Neuron (in vitro differentiated cells): ENCODE results near the gene EML4.
"Not testable (repeated sequence)": the region's sequence is repeated elsewhere in the genome, so short reads cannot be mapped to it uniquely, and the experiment has no call there.

Experiments
- H2AFZ ChIP-seq: one replicate; pipeline ENCODE4 v1.6.1; 2013; ENCODE audit warnings: low read depth, mild to moderate bottlenecking, inconsistent platforms, low read length, moderate library complexity
- H3K27me3 ChIP-seq: one replicate; pipeline ENCODE4 v1.6.1; 2013; ENCODE audit warnings: low read length; ENCODE audit not compliant: insufficient read depth
- H3K36me3 ChIP-seq: one replicate; pipeline ENCODE4 v1.6.1; 2013; ENCODE audit warnings: low read length; ENCODE audit not compliant: insufficient read depth
- H3K4me1 ChIP-seq: one replicate; pipeline ENCODE4 v1.6.1; 2013; ENCODE audit warnings: low read length; ENCODE audit not compliant: insufficient read depth
- H3K4me3 ChIP-seq: 2 replicates; pipeline ENCODE4 v1.5.1; 2013; ENCODE audit warnings: mild to moderate bottlenecking, low read length, moderate library complexity
- H3K9me3 ChIP-seq: one replicate; pipeline ENCODE4 v1.6.1; 2013; ENCODE audit warnings: low read length

Gene EML4

GRCh38 chr2:42132966-42133641, 36.0 kb upstream of the EML4 start:
- Histone ChIP-seq H3K4me3 (peak overlapping the region; percentile 42), H3K27me3 (peaks cover 3% of the 10 kb centered on the region), H3K36me3 (no peaks in the 10 kb centered on the region), H3K4me1 (peaks cover 7% of the 10 kb centered on the region), H2AFZ (peak overlapping the region; percentile 34), H3K9me3 (no peaks in the 10 kb centered on the region)

GRCh38 chr2:42133771-42134195, 35.4 kb upstream of the EML4 start:
- no peak overlapping the region for H3K4me3 ChIP-seq
- H3K4me1 ChIP-seq: peaks cover 7% of the 10 kb centered on the region
- H3K36me3 ChIP-seq: no peaks in the 10 kb centered on the region
- H3K9me3 ChIP-seq: no peaks in the 10 kb centered on the region
- H3K27me3 ChIP-seq: peaks cover 3% of the 10 kb centered on the region
- H2AFZ ChIP-seq: no peak overlapping the region

GRCh38 chr2:42134401-42134932, 34.7 kb upstream of the EML4 start:
- H3K36me3 ChIP-seq, H3K27me3 ChIP-seq, H3K4me3 ChIP-seq, H2AFZ ChIP-seq, H3K4me1 ChIP-seq, H3K9me3 ChIP-seq: not testable (repeated sequence)

- no peaks in the 10 kb centered on the region for H3K9me3 ChIP-seq
- peaks cover 3% of the 10 kb centered on the region for H3K27me3 ChIP-seq
- H3K4me1 ChIP-seq: peaks cover 7% of the 10 kb centered on the region
- no peak overlapping the region for H3K4me3 ChIP-seq
- no peaks in the 10 kb centered on the region for H3K36me3 ChIP-seq
- no peak overlapping the region for H2AFZ ChIP-seq
Observed at GRCh38 chr2:42135381-42136312, 33.5 kb upstream of the EML4 start.

- H3K4me1 ChIP-seq: peaks cover 16% of the 10 kb centered on the region
- no peaks in the 10 kb centered on the region for H3K36me3 ChIP-seq
- H3K27me3 ChIP-seq: peaks cover 3% of the 10 kb centered on the region
- H3K9me3 ChIP-seq: no peaks in the 10 kb centered on the region
- H3K4me3 ChIP-seq: no peak overlapping the region
- no peak overlapping the region for H2AFZ ChIP-seq
Observed at GRCh38 chr2:42136782-42137124, 32.4 kb upstream of the EML4 start.

GRCh38 chr2:42137125-42137841, 31.9 kb upstream of the EML4 start:
- H3K36me3 ChIP-seq: no peaks in the 10 kb centered on the region
- no peak overlapping the region for H2AFZ ChIP-seq
- H3K4me3 ChIP-seq: no peak overlapping the region
- peaks cover 21% of the 10 kb centered on the region for H3K4me1 ChIP-seq
- no peaks in the 10 kb centered on the region for H3K9me3 ChIP-seq
- peaks cover 3% of the 10 kb centered on the region for H3K27me3 ChIP-seq

GRCh38 chr2:42138163-42139015, 30.8 kb upstream of the EML4 start:
- Histone ChIP-seq H3K36me3 (no peaks in the 10 kb centered on the region), H3K27me3 (peaks cover 3% of the 10 kb centered on the region), H3K9me3 (no peaks in the 10 kb centered on the region), H3K4me1 (peaks cover 14% of the 10 kb centered on the region), H3K4me3 (no peak overlapping the region), H2AFZ (no peak overlapping the region)

- Histone ChIP-seq H3K4me1 (peaks cover 14% of the 10 kb centered on the region), H3K9me3 (no peaks in the 10 kb centered on the region), H3K4me3 (no peak overlapping the region), H3K36me3 (no peaks in the 10 kb centered on the region), H2AFZ (no peak overlapping the region), H3K27me3 (peaks cover 3% of the 10 kb centered on the region)
Observed at GRCh38 chr2:42139101-42139500, 30.1 kb upstream of the EML4 start.

GRCh38 chr2:42140496-42140895, 28.7 kb upstream of the EML4 start:
- no peak overlapping the region for H3K4me3 ChIP-seq
- no peak overlapping the region for H2AFZ ChIP-seq
- H3K4me1 ChIP-seq: peaks cover 14% of the 10 kb centered on the region
- H3K9me3 ChIP-seq: no peaks in the 10 kb centered on the region
- peaks cover 3% of the 10 kb centered on the region for H3K27me3 ChIP-seq
- H3K36me3 ChIP-seq: no peaks in the 10 kb centered on the region

GRCh38 chr2:42141687-42142546, 27.2 kb upstream of the EML4 start:
- Histone ChIP-seq H3K27me3 (peaks cover 3% of the 10 kb centered on the region), H3K9me3 (no peaks in the 10 kb centered on the region), H2AFZ (peak overlapping the region; percentile 76), H3K36me3 (no peaks in the 10 kb centered on the region), H3K4me1 (peaks cover 14% of the 10 kb centered on the region), H3K4me3 (peak overlapping the region; percentile 38)

GRCh38 chr2:42142547-42143184, 26.5 kb upstream of the EML4 start:
- peaks cover 14% of the 10 kb centered on the region for H3K4me1 ChIP-seq
- H3K27me3 ChIP-seq: no peaks in the 10 kb centered on the region
- H3K4me3 ChIP-seq: no peak overlapping the region
- no peaks in the 10 kb centered on the region for H3K9me3 ChIP-seq
- peak overlapping the region; percentile 76 for H2AFZ ChIP-seq
- no peaks in the 10 kb centered on the region for H3K36me3 ChIP-seq
